ENCODE measurements around the gene SHQ1.

The SHQ1 gene

GRCh38 chr3:72847282-72847681 is 963 bp downstream of the SHQ1 start:
- no peak for DNase-seq

- no peak for DNase-seq
These were observed 2.1 kb downstream of the SHQ1 start for GRCh38 chr3:72846166-72846565.

GRCh38 chr3:72844436-72844993 is 3.7 kb downstream of the SHQ1 start:
- no peak for DNase-seq

GRCh38 chr3:72839057-72839456 is 9.2 kb downstream of the SHQ1 start:
- DNase-seq = no peak

- DNase-seq = no peak
These were observed 11.3 kb downstream of the SHQ1 start for GRCh38 chr3:72836923-72837322.

- DNase-seq = no peak
These were observed 11.8 kb downstream of the SHQ1 start for GRCh38 chr3:72836416-72836815.

GRCh38 chr3:72830452-72831223 is 17.6 kb downstream of the SHQ1 start:
- DNase-seq = no peak

- no peak for DNase-seq
These were observed 18.5 kb downstream of the SHQ1 start for GRCh38 chr3:72829701-72830100.

- no peak for DNase-seq
These were observed 27.0 kb downstream of the SHQ1 start for GRCh38 chr3:72821161-72821781.

GRCh38 chr3:72820415-72820814 is 27.8 kb downstream of the SHQ1 start:
- DNase-seq = no peak

GRCh38 chr3:72818905-72819304 is 29.3 kb downstream of the SHQ1 start:
- DNase-seq = no peak

- no peak for DNase-seq
These were observed 30.0 kb downstream of the SHQ1 start for GRCh38 chr3:72818092-72818773.

GRCh38 chr3:72816862-72817355 is 31.3 kb downstream of the SHQ1 start:
- DNase-seq = no peak

GRCh38 chr3:72814308-72814707 is 33.9 kb downstream of the SHQ1 start:
- no peak for DNase-seq

GRCh38 chr3:72812201-72812600 is 36.0 kb downstream of the SHQ1 start:
- no peak for DNase-seq

- DNase-seq = no peak
These were observed 36.7 kb downstream of the SHQ1 start for GRCh38 chr3:72811571-72811970.

GRCh38 chr3:72810659-72811434 is 37.4 kb downstream of the SHQ1 start:
- no peak for DNase-seq

- no peak for DNase-seq
These were observed 38.2 kb downstream of the SHQ1 start for GRCh38 chr3:72810063-72810462.

GRCh38 chr3:72804361-72804760 is 43.9 kb downstream of the SHQ1 start:
- no peak for DNase-seq

GRCh38 chr3:72803573-72803972 is 44.7 kb downstream of the SHQ1 start:
- no peak for DNase-seq

- DNase-seq = no peak
These were observed 46.2 kb downstream of the SHQ1 start for GRCh38 chr3:72802001-72802400.

- DNase-seq = no peak
These were observed 47.4 kb downstream of the SHQ1 start for GRCh38 chr3:72800869-72801268.

All from CD4-positive, alpha-beta T cell treated with Interferon gamma for 1 hour (primary cell).